Breast epithelium (tissue), 3 donors: Measurements from ENCODE around the gene SMURF1.

ENCODE experiments used
- CTCF ChIP-seq, 3 donors: fragments of 450-650 bp; IDR thresholded peaks; one replicate each; pipeline ENCODE4 v1.5.1; 2016 to 2017; ENCODE audit warnings: antibody characterized with exemption in 3 of 3, mild to moderate bottlenecking in 3 of 3, moderate library complexity in 3 of 3
- POLR2A ChIP-seq: fragments of 450-650 bp; IDR thresholded peaks from one replicate; pipeline ENCODE4 v1.6.1; 2016; ENCODE audit warnings: antibody characterized with exemption, mild to moderate bottlenecking, moderate library complexity

GRCh38 chr7:99031496-99031895 lies 112.4 kb downstream of the SMURF1 start:
- TF ChIP-seq POLR2A, result no peak
- no peak for TF ChIP-seq CTCF (IDR thresholded peaks at IDR 0.05)
